Kidney (tissue), 14 donors: ENCODE data around the gene MFN2. TPM values are rescaled to one million over a fixed set of nuclear protein-coding genes. Genes with fewer than 3 reads are reported as not detected.

Source experiments
- DNase-seq, 5 donors: peaks; one replicate each; pipeline ENCODE4 v3.0.0-alpha.2; 2013 to 2020
- FAIRE-seq: peaks from 2 replicates; lab custom pipeline; 2012; peaks lifted over from hg19 to GRCh38; lab: Jason Lieb, UNC
- H3K27ac ChIP-seq, 2 donors: one replicate each; pipeline ENCODE4 v1.7.0; 2013; ENCODE audit warnings: low read depth in 2 of 2, low read length in 2 of 2, inconsistent platforms in 1 of 2
- H3K27me3 ChIP-seq: one replicate; pipeline ENCODE4 v1.7.1; 2013; ENCODE audit warnings: low read length, inconsistent platforms; ENCODE audit not compliant: control insufficient read depth, insufficient read depth
- H3K36me3 ChIP-seq, 3 donors: one replicate each; pipeline versions ENCODE4 v1.7.0 to v1.7.1; 2013; ENCODE audit warnings: low read length in 3 of 3, control low read depth in 1 of 3, inconsistent platforms in 1 of 3; ENCODE audit not compliant: insufficient read depth in 3 of 3, control insufficient read depth in 2 of 3
- H3K4me1 ChIP-seq, 3 donors: one replicate each; pipeline versions ENCODE4 v1.7.0 to v1.7.1; 2013; ENCODE audit warnings: low read length in 3 of 3, inconsistent platforms in 1 of 3, low read depth in 1 of 3; ENCODE audit not compliant: control insufficient read depth in 2 of 3, insufficient read depth in 2 of 3
- H3K4me3 ChIP-seq, 3 donors: one replicate each; pipeline versions ENCODE4 v1.7.0 to v1.8.1; 2013; ENCODE audit warnings: low read length in 3 of 3, control low read depth in 1 of 3, inconsistent platforms in 1 of 3
- H3K9ac ChIP-seq, 3 donors: one replicate each; pipeline versions ENCODE4 v1.7.0 to v1.7.1; 2013; ENCODE audit warnings: low read length in 3 of 3, control low read depth in 1 of 3, inconsistent platforms in 1 of 3
- H3K9me3 ChIP-seq, 3 donors: one replicate each; pipeline versions ENCODE4 v1.7.0 to v1.7.1; 2013; ENCODE audit warnings: low read length in 3 of 3, control low read depth in 1 of 3, inconsistent platforms in 1 of 3; ENCODE audit not compliant: control insufficient read depth in 2 of 3, insufficient read depth in 1 of 3
- CTCF ChIP-seq: IDR thresholded peaks from 3 replicates; pipeline ENCODE4 v1.5.1; 2012; ENCODE audit warnings: mild to moderate bottlenecking, moderate library complexity, borderline replicate concordance; ENCODE audit not compliant: insufficient read depth; ENCODE audit errors: extremely low read depth
- intact Hi-C: fragments of 100-400 bp; cut with DNase I; formaldehyde crosslinking; loops from one replicate; pipeline ENCODE4 v1.11.1; 2022
- polyA plus RNA-seq: library from polyadenylated mRNA; stranded (reverse); fragments of 350-450 nt; fragmentation: Illumina TruSeq; extraction: RNeasy Lipid Tissue Mini Kit (QIAGEN cat#74804); gene quantifications from one replicate; pipeline ENCODE4 v1.2.3, GENCODE V29; 2014; ENCODE audit warnings: low read depth, low replicate concordance; ENCODE audit not compliant: insufficient read depth
- total RNA-seq: library from RNA; stranded (reverse); fragmentation: NEBNext Ultra II Directional; extraction: Animal tissue kit (Norgen Biotek cat#: 25700); gene quantifications from one replicate; pipeline ENCODE4 v1.2.1, GENCODE V29; 2021
- donor health status: control.
- donor health status: control.
- donor health status: control.
- donor health status: control.
- donor health status: control.
- donor health status: DM: yes; HTN: yes; CAD: no.
- donor health status: Normal renal cell carcinoma (clear cell type).

Gene MFN2
- total and polyA plus RNA-seq, 2 donors from 2014 or later, result 41.1 to 77.6 TPM

- FAIRE-seq, result no peak
- no peak overlapping the region for H3K27ac ChIP-seq
- intact Hi-C loops, result no loop called here
These were observed 13.2 kb upstream of the MFN2 start for GRCh38 chr1:11967028-11967547.

GRCh38 chr1:11970441-11971185 lies 9.6 kb upstream of the MFN2 start:
- H3K9me3 ChIP-seq, result no peaks in the 10 kb centered on the region
- no peak for DNase-seq
- no peaks in the 10 kb centered on the region for H3K27me3 ChIP-seq
- no peak for TF ChIP-seq CTCF
- H3K4me3 ChIP-seq, result no peak overlapping the region
- no peak overlapping the region for H3K27ac ChIP-seq
- intact Hi-C loops, result no loop called here
- no peak overlapping the region for H3K9ac ChIP-seq
- H3K36me3 ChIP-seq, result peaks cover 0 to 12% (median 7%) of the 10 kb centered on the region in 3 donors
- no peaks in the 10 kb centered on the region for H3K4me1 ChIP-seq
- FAIRE-seq, result no peak

More at GRCh38 chr1:11967028-11967547, 13.2 kb upstream of the MFN2 start:
- Histone ChIP-seq H3K27me3 (no peaks in the 10 kb centered on the region), H3K36me3 (peaks cover 0 to 16% (median 14%) of the 10 kb centered on the region in 3 donors), H3K9ac (no peak overlapping the region), H3K4me1 (no peaks in the 10 kb centered on the region), H3K4me3 (no peak overlapping the region), H3K9me3 (no peaks in the 10 kb centered on the region)
- peak; percentile 62 for TF ChIP-seq CTCF
- DNase-seq, result peak in 4 of 5 donors; percentile 70 to 82 (median 76)

GRCh38 chr1:11977625-11978024 lies 2.6 kb upstream of the MFN2 start:
- H3K4me1 ChIP-seq, result peaks cover 0 to 15% (median 5%) of the 10 kb centered on the region in 3 donors
- H3K36me3 ChIP-seq, result peaks cover 0 to 7% (median 2%) of the 10 kb centered on the region in 3 donors
- DNase-seq (no peak), FAIRE-seq (no peak)
- no peak overlapping the region for H3K4me3 ChIP-seq
- no peaks in the 10 kb centered on the region for H3K27me3 ChIP-seq
- H3K27ac ChIP-seq, result no peak overlapping the region
- no peaks in the 10 kb centered on the region for H3K9me3 ChIP-seq
- intact Hi-C loops, result no loop called here
- no peak overlapping the region for H3K9ac ChIP-seq
- TF ChIP-seq CTCF, result no peak
